RCC 7860 (cell line): Measurements from ENCODE around the gene METRNL.
"Not testable (repeated sequence)": the region's sequence is repeated elsewhere in the genome, so short reads cannot be mapped to it uniquely, and the experiment has no call there.

ENCODE experiments used
- DNase-seq: peaks from one replicate; pipeline ENCODE4 v3.0.0-alpha.2; 2015; ENCODE audit warnings: low spot score
- FAIRE-seq: peaks from 2 replicates; lab custom pipeline; 2012; peaks lifted over from hg19 to GRCh38; lab: Jason Lieb, UNC

The METRNL gene

GRCh38 chr17:83118071-83118841, 38.8 kb downstream of the METRNL start:
- DNase-seq (no peak), FAIRE-seq (no peak)

GRCh38 chr17:83119987-83120864, 40.8 kb downstream of the METRNL start:
- FAIRE-seq (no peak), DNase-seq (no peak)

- not testable (repeated sequence) for FAIRE-seq, DNase-seq
These were observed 42.1 kb downstream of the METRNL start for GRCh38 chr17:83121473-83121872.

GRCh38 chr17:83121921-83122820, 42.8 kb downstream of the METRNL start:
- FAIRE-seq (no peak), DNase-seq (no peak)

GRCh38 chr17:83122834-83123233, 43.4 kb downstream of the METRNL start:
- FAIRE-seq (no peak), DNase-seq (no peak)

GRCh38 chr17:83123896-83124801, 44.7 kb downstream of the METRNL start:
- FAIRE-seq (no peak), DNase-seq (no peak)

- FAIRE-seq (no peak), DNase-seq (no peak)
These were observed 45.6 kb downstream of the METRNL start for GRCh38 chr17:83124871-83125514.

GRCh38 chr17:83125515-83126274, 46.3 kb downstream of the METRNL start:
- no peak for DNase-seq
- FAIRE-seq = no peak

GRCh38 chr17:83126275-83126811, 46.9 kb downstream of the METRNL start:
- no peak for FAIRE-seq
- DNase-seq = no peak

- DNase-seq = no peak
- FAIRE-seq = no peak
These were observed 48.2 kb downstream of the METRNL start for GRCh38 chr17:83127431-83128160.

- DNase-seq (no peak), FAIRE-seq (no peak)
These were observed 49.2 kb downstream of the METRNL start for GRCh38 chr17:83128306-83129240.

- no peak for FAIRE-seq
- no peak for DNase-seq
These were observed 50.3 kb downstream of the METRNL start for GRCh38 chr17:83129676-83130075.

- no peak for FAIRE-seq
These were observed 52.1 kb downstream of the METRNL start for GRCh38 chr17:83131401-83132011.

GRCh38 chr17:83132251-83133081, 53.1 kb downstream of the METRNL start:
- FAIRE-seq = no peak
- no peak for DNase-seq

More at GRCh38 chr17:83131401-83132011, 52.1 kb downstream of the METRNL start:
- DNase-seq = no peak
